HuH-7.5 (cell line): ENCODE data around the gene SKOR1.
A peak's percentile ranks its signal among the peaks of the same experiment; 100 is the strongest.

Source experiments
- DNase-seq: peaks from one replicate; pipeline ENCODE4 v3.0.0; 2011; ENCODE audit warnings: low spot score

Gene SKOR1

DNA sequence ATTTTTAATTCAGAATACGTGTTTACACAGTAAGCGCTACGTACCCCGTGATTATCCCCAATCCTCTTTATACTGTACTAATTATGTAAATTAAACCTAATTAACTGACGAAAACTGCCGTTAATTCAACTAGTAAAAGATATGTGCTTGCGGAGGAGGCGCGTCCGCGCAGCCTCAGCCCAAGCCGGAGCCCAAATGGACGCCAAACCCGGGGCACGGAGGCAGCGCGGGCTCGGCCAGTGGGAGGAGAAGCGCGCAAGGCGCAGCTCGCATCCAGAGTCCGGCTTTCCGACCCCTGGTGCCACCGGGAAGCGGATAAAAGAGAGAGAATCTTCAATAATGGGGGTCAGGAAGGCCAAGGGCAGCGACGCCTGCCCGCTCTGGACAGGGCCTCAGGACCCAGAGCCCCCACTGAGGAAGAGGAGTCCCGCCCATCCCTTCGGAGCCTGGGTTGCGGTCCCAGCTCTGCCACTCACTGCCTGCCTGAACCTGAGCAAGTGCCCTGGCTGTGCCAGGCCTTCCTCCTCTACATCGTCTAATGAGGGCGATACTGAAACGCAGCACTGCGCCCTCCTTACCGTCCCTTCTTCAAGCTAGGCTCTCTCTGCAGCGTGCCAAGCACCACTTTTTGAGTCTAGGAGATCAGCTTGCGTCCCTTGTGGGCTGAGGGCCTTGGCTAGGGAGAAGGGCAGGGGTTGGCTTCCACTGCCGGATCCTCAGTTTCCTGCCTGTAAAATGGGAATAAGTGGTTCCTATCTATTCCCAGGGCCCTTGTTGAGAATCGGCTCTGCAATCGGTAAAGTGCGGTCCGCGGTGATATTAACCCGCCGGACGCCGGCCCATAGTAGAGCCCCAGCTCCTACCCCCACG, 5.0 kb upstream of the SKOR1 start:
- peak; percentile 26 for DNase-seq

GRCh38 chr15:67820992-67821783, 4.1 kb upstream of the SKOR1 start:
- DNase-seq = peak; percentile 98

GRCh38 chr15:67821784-67822440, 3.4 kb upstream of the SKOR1 start:
- DNase-seq = peak; percentile 48

DNA sequence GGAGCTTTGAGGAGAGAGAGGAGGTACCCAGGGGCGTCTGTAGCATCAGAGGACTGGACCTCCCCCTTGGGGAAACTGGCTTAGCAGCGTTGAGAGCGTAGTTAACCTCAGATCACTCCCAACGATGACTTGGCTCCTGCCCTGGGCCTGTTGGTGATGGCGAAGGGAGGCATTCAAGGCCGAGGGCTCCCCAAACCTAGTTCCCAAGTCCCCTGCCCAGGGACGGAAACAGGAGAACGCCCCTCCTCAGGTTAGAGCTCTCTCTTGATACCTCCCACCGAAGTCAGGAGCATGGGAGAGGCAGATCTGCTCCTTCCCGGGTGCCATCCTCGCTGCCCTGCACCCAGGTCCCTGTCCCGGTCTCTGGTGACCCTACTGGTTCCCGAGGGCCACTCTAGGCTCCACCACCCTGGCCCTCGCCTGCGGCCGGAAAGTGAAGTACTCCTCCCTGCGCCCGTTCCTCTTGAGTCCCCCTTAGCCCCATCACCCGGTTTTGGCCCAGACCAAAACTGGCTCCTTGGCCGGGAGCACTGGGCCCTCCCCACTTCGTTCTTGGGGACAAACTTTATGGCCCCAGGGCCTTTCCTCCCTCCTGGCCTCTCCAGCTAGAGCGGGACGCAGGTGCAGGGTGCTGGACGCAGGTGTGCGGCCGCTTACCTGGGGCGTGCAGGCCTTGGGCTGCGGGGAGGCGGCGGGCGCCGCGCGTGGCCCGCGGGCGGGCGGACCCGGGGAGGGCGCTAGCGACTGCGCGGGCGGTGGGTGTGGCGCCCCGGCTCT, 2.6 kb upstream of the SKOR1 start:
- peak; percentile 56 for DNase-seq

GRCh38 chr15:67823314-67824196, 1.8 kb upstream of the SKOR1 start:
- peak; percentile 83 for DNase-seq

- peak; percentile 70 for DNase-seq
These were observed 926 bp upstream of the SKOR1 start for GRCh38 chr15:67824197-67824968.

- DNase-seq = no peak
These were observed 790 bp downstream of the SKOR1 start for GRCh38 chr15:67825881-67826716.

DNA sequence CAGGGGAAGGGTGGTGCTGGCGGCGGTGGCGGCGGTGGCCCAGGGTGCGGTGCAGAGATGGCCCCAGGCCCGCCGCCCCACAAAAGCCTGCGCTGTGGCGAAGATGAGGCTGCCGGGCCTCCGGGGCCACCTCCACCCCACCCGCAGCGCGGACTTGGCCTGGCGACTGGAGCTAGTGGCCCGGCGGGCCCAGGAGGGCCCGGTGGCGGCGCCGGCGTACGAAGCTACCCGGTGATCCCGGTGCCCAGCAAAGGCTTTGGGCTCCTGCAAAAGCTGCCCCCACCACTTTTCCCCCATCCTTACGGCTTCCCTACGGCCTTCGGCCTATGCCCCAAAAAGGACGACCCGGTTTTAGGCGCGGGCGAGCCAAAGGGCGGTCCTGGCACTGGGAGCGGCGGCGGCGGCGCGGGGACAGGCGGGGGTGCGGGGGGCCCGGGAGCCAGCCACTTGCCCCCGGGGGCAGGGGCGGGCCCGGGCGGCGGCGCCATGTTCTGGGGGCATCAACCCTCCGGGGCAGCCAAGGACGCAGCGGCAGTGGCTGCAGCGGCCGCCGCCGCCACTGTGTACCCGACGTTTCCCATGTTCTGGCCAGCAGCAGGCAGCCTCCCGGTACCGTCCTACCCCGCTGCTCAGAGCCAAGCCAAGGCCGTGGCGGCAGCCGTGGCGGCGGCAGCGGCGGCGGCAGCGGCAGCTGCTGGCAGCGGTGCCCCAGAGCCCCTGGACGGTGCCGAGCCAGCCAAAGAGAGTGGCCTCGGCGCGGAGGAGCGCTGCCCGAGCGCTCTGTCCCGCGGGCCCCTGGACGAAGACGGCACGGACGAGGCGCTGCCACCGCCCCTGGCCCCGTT, 1.6 kb downstream of the SKOR1 start:
- no peak for DNase-seq

DNA sequence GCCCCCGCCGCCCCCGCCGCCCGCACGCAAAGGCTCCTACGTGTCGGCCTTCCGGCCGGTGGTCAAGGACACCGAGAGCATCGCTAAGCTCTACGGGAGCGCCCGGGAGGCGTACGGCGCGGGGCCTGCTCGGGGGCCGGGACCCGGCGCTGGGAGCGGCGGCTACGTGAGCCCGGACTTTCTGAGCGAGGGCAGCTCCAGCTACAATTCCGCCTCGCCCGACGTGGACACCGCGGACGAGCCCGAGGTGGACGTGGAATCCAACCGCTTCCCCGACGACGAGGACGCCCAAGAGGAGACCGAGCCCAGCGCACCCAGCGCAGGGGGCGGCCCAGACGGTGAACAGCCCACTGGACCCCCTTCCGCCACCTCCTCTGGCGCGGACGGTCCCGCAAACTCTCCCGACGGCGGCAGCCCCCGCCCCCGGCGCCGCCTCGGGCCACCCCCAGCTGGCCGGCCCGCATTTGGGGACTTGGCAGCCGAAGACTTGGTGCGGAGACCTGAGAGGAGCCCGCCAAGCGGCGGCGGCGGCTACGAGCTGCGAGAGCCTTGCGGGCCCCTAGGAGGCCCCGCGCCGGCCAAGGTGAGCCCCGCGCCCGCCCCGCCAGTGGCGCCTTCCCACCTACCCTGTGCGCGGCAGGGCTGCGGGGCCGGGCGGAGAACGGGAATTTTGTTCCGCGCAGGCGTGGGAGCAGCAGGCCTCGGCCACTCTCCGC, 2.4 kb downstream of the SKOR1 start:
- no peak for DNase-seq

DNA sequence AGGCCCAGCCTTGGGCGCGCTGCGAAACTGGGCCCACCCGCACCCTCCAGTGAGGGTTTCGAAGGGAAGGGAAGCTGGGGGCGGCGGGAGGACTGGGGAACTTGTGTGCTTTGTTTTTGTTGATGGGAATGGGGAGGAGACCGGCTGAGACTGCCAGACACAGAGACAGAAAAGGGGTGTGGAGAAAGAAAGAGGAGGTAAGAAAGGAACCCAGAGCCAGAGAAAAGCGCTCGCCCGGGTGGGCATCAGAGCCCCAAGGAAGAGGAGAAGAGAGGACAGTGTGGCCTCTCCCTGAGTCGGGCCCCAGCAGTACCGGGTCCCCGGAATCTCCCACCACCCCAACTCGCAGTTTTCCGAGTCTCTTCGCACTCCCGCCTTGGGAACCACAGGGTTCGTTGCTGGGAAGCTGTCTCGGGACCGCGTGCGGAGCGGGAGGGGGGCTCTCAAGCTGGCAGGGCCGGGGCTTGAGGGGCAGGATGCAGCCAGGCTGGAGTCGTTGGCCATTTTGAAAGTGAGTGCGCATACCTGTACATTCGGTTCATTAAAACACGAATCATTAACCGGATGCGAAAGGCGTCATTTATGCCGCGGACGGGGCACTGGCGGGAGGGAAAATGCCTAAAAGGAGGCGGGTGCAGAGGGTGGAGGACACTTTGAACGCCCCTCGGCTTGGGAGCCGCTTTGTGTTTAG, 3.1 kb downstream of the SKOR1 start:
- no peak for DNase-seq

DNA sequence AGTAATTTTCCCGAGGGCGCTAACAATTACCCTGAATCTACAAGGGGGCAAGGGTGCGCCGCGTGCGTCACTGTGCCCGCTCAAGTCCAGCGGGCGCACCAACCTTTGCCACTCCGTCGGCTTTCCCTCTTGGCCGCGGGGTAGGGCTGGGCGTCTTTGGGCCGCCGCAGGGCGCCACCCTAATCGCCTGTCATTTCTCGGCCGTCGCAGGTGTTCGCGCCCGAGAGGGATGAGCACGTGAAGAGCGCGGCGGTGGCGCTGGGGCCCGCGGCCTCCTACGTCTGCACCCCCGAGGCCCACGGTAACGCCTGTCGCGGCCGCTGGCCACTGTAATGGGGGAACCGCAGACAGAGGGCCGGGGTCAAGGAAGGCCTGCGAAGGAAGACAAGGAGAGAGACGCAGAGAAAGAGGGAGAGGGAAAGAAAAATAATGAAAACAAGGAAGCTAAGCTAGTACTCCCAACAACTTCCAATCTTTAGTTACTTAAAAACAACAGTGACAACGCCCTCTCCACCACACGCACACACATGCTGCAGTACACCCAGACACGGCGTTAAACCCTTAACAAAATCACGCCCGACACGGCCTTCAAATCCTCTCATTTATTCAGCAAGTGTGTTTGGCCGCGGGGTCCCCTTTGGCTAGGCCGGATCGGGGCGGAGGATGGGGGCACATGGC, 3.8 kb downstream of the SKOR1 start:
- DNase-seq = no peak

- no peak for DNase-seq
These were observed 4.6 kb downstream of the SKOR1 start for GRCh38 chr15:67829647-67830504.

DNA sequence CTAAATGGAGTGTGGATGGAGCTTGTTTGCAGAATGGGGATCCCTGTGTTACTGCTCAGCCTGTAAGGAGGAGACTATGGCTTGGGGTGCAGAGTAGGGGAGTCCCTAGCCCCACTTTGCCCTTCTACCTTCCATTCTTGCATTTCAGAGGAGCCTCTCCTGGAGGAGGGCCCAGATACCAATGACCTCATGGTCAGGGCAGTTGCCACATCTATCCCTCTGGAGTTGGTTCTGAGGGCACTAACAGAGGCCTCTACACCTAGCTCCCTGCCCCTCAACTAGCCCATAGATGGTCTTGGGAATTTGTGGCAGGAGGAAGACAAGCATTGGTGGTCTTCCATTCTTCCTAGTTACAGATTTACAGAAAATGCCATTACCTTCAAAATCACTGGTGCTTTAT, 6.1 kb downstream of the SKOR1 start:
- DNase-seq = no peak

GRCh38 chr15:67832031-67832551, 6.8 kb downstream of the SKOR1 start:
- peak; percentile 85 for DNase-seq
